HG03139 (cell line): Measurements from ENCODE around the gene USP20.
"Not testable (repeated sequence)": the region's sequence is repeated elsewhere in the genome, so short reads cannot be mapped to it uniquely, and the experiment has no call there.

Experiments
- ATAC-seq: cut with Tn5 transposase; IDR thresholded peaks from one replicate; pipeline ENCODE4 v1.9.1; 2021; ENCODE audit not compliant: unreplicated experiment

The USP20 gene

DNA sequence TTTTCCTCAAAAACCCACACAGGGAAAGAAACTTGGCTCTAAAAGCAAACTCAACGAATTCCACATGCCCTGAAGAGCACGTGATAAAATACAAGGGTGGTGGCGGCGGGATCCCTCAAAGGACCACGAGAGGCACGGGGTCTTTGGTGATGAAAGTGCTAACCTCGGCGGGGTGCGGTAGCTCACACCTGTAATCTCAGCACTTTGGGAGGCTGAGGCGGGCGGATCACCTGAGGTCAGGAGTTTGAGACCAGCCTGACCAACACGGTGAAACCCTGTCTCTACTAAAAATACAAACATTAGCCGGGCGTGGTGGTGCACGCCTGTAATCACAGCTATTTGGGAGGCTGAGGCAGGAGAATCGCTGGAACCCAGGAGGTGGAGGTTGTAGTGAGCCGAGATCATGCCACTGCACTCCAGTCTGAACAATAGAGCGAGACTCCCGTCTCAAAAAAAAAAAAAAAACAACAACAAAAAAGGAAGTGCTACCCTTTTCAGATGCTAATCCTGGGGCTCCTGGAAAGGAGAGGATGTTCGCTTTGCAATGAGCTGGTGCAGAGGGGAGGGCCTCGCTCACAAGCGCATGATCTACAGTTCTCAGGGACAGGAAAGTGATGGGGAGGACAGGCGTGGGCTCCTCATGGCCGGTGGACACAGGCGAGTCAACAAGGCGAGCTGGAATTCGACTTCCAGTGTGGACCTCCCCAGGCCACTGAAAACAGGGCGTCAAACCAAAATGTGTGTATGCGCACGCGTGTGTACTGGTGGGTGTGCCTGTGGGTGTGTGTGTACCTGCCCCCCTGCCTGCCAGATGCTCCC, 54.1 kb downstream of the USP20 start:
- ATAC-seq: no peak

DNA sequence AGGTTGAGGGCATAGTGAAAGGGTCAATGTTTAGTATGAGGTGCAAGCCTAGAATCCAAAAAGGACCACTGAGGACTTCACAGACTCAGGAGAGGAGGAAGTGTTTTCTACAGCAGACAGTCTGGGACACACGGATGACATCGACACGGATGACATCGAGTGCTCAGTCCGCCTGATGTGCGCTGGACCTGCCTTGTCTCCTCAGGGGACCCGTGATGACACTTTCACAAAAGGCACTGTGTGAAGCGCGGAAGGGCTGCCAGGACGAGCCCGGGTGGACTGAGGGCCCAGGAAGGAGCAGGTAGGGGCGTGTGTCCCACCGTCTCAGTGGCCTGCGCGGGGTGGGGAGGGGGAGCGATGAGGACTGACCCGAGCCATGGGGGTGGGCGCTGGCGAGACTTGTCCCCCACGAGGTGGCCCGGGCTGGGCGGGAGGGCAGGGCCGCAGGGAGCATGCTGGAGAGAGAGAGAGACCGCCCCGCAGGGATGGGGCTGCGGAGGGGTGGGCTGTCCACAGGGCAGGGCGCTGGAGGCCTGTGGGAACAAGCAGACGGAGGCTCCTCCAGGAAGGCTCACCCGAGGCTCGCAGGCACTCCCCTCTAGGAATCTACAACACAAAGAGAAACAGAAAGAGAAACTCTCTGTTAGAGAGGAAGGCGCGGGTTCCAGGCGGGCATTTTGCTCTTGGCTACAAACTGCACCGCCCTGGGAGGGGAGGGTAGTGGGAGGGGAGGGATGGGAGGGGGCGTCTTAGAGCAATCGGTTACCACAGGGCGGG, 54.9 kb downstream of the USP20 start:
- no peak for ATAC-seq

DNA sequence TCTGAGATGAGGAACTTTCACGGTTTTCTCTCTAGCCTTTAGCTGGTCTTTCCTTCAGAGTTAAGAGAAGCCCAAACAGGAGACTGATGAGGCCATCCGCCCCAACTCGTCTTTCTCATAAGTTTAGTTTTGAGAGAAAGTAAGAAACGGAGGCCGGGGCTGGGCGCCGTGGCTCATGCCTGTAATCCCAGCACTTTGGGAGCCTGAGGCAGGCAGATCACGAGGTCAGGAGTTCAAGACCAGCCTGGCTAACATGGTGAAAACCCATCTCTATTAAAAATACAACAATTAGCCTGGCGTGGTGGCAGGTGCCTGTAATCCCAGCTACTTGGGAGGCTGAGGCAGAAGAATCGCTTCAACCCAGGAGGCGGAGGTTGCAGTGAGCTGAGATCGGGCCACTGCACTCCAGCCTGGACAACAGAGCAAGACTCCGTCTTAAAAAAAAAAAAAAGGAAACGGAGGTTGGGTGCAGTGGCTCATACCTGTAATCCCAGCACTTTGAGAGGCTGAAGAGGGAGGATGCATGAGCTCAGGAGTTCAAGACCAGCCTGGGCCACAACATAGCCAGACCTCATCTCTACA, 55.6 kb downstream of the USP20 start:
- ATAC-seq: not testable (repeated sequence)

DNA sequence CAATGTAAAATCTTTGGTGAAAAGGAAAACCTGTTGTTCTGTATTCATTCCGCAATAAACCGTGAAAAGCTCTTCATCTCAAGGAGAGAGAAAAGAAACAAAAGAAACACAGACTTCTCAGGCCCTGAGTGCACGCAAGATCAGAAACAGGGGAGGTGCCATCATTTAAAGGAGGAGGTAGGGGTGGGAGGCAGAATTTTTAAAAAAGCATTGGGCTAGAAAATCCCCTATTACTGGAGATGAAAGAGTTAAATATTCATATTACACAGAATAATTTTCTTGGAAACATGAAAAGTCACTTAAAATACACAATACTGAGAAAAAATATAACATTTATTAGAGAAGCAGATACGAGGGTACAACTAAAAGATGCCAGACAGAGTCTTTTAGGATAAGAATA, 56.3 kb downstream of the USP20 start:
- ATAC-seq: no peak

DNA sequence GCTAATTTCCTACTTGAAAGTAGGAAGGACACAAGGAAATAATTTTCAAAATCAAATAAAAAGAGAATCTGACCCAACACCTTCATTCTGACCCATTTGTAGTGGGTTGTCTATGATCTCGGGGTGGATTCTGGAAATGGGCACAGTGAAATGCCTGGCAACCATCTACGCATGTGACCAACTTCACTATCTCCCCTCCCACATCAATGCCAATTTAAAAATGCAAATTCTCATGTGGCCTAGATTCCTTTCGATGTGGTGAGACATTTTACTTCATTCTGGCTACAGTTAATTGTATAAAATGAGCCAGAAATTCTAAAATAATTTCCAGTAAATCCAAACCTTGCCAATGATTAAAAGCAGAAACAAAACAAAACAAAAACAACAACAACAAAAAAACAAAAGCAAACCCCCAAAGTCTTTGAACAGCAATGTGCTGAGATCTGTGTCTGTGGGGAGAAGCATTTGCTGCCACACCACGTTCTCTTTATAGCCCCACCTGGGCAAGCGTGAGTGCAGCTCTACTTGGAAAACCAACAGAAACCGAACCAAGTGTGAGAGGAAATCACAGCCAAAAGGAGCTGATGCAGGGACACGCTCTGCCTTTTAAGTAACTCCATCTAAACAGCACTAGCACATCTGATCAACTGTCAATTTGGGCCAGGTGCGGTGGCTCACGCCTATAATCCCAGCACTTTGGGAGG, 59.0 kb downstream of the USP20 start:
- ATAC-seq: no peak

DNA sequence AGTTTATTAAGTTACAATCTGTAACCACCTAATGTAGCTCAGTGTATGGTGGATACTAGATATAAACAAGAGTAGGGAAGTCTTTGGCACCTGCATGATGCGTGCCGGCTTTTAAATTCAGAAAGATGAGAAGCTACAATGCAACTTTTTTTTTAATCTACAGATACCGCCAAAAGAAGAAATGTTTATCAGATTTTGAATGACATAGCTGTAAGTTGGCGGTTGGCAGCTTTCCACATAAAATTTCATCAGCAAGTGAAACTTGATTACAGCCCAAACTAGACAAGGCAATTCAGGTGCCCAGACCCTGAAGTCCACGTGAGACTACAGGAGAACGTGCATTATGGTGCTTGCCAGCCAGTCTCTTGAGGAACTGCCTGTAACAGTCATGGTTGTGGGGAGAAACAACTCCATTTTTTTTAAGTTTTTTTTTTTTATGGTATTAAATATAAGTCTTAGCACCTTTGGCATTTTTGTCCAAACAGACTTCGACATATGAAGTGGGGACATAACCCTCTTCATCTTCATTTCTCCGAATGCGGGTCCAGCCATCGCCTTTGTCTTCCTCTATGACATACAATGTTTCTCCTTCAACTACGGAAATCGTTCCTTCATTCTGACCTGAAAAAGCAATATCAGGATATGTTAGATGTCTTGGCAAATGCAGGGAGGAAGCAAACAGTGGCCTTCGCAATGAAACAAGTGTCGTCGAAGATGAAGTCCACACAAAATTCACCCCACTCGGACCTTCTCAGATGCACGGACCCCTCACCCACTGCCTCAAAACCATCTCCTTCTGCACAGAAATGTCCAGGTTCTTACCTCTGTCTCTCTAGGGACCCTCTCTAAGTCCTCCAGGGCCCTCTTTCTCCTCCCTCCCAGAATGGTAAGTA, 60.4 kb downstream of the USP20 start:
- ATAC-seq: no peak

DNA sequence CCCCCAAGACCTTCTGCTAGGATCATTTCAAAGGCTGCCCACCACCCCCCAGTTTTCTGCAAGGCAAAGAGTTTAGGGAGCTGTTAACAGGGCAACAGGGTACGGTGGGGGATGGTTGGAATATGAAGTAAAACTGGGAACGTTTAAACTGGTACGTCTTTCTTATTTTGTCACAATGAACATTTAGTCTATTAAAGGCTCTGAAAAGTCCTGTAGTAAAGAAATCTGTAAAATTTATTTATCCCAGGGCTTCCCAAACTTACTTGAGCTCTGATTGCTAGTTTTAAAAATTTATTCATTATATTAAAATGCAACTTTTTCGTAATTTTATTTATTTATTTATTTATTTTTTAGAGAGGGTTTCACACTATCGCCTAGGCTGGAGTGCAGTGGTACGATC, 62.0 kb downstream of the USP20 start:
- no peak for ATAC-seq

DNA sequence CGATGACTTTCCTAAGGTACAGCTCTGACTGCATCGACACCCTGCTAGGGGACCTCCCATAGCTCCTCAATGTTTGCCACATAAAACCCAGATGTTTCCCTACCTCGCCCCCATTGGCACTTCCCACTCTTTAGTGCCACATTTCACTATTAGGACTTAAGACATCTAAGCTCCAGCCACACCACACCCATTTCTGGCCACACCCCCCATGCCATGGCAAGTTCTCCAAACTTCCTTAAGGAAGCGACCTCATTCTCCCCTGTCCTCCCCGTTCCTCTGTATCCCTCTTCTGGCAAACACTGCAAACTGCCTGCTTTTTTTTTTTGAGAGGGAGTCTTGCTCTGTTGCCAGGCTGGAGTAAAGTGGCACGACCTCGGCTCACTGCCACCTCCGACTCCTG, 62.9 kb downstream of the USP20 start:
- ATAC-seq: no peak

DNA sequence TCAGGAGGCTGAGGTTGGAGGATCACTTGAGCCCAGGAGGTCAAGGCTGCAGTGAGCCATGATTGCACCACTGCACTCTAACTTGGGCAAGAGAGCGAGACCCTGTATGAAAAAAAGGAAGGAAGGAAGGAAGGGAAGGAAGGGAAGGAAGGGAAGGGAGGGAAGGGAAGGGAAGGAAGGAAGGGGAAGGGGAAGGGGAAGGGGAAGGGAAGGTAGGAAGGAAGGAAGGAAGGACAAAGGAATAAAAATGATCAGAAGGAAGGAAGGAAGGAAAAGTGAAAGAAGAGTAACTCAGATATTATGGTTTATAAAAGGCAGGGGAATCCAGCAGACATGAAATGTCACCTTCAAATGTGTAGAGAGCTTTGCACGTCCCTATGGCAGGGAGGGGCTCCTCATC, 64.4 kb downstream of the USP20 start:
- no peak for ATAC-seq

DNA sequence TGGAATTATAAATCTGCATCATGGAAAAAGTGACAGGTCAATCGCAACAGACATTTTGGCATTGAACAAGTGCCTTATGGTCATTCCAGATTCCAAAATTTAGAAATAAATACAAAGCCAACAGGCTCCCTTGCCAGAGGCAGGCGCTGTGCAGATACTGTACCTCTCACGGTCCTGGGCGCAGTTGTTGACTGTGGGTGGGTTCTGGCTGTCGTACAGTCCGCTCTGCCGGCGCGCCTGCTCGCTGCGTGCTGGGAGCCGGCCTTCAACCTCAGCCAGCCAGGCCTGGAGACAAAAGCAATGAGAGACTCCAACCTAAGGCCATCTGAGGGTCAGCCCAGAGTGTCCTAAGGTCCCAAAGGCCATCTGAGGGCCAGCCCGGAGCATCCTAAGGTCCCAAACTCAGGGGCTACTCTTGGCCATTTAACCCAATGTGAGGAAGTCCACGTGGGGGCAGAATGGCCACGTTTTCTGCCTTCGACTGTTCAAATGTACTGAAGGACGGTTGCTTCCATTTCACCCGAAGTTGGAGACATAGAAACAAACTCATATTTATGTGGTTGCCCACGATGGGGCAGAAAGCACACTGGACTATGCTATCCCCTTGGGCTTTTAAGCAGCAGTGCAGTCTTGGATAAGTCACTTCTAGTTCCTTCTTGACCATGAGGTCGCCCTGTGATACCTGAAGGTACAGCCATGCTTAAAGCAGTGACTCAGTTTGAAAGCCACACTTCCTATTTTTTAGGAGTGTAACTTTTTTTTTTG, 65.2 kb downstream of the USP20 start:
- no peak for ATAC-seq

DNA sequence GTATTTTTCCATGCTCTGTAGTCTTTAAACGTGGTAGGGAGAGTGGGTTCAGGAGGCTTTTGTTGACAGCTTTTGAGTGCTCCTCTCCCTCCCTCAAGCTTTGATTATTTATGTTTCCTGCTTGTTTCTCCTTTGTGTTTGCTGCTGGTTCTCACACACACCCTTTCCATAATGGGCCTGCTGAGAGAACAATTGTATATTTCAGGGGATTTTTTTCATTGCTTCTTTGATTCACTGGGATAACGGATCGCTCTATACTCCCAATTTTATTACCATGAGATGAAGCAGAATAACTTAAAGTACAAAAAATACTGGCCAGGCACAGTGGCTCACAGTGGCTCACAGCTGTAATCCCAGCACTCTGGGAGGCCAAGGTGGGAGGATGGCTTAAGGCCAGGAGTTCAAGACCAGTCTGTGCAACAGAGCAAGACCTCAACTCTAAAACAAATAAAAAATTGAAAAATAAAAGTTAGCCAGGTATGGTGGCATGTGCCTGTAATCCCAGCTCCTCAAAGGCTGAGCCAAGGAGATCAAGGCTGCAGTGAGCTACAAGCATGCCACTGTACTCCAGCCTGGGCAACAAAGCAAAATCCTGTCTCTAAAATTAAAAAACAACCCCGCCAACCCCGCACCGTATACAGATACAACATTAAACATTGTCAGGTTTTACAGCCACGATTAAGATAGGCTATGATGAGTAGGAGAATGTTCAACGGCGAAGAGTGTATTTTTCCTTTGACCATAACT, 66.9 kb downstream of the USP20 start:
- ATAC-seq: no peak

DNA sequence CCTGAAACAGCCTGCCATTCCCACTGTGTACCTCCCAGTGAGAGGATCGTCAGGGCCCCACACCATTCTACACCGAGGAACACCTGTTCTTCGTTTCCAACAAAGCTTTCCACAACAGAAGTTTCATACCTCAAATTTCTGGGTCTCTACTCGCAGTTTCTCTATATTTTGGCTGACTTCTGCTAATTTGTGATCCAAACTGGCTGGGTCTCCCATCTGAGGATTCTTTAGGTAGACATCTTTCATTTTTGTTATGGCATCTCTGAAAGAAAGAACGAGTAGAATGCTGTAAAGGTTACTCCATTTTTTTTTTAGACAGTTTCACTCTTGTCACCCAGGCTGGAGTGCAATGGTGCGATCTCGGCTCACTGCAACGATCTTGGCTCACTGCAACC, 67.5 kb downstream of the USP20 start:
- ATAC-seq: no peak

DNA sequence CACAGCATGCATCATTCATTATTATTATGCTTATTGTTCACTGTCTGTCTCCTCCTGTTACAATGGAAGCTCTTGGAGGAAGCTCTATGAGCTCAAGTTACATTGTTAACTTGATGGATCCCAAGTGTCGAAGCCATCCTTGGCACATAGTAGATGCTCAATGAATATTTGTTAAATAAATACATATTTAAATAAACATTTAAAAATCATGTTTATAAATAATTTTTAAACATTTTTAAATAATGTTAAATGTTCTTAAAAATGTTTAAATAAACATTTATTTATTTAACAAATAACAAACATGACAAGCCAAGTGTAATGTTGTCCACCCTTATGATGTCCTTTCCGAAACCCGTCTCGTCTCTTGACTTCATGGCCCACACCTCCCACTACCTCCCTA, 69.5 kb downstream of the USP20 start:
- ATAC-seq: no peak

DNA sequence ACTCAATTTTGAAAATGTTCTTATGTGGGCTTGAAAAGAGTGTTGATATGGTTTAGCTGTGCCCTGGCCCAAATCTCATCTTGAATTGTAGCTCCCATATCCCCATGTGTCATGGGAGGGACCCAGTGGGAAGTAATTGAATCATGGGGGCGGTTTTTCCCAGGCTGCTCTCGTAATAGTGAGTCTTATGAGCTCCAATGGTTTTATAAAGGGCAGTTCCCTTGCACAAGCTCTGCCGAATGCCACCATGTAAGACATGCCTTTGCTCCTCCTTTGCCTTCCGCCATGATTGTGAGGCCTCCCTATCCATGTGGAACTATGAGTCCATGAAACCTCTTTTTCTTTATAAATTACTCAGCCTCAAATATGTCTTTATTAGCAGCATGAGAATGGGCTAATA, 71.0 kb downstream of the USP20 start:
- no peak for ATAC-seq

DNA sequence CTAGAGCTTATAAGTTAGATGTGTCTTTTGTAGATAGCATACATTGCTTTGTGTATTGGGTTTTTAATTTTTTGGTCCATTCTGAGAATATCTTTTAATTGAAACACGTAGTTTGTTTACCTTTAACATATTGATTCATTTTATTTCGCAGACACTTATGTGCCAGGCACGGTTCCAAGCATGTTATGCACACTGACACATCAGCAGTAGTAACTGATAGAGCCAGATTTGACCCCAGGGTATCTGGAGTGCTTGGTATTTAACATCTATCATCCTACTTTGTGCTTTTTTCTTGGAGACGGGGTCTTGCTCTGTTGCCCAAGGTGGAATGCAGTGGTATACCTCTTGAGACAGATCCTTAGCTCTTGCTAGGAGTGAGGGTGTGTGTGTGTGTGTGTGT, 71.9 kb downstream of the USP20 start:
- no peak for ATAC-seq

DNA sequence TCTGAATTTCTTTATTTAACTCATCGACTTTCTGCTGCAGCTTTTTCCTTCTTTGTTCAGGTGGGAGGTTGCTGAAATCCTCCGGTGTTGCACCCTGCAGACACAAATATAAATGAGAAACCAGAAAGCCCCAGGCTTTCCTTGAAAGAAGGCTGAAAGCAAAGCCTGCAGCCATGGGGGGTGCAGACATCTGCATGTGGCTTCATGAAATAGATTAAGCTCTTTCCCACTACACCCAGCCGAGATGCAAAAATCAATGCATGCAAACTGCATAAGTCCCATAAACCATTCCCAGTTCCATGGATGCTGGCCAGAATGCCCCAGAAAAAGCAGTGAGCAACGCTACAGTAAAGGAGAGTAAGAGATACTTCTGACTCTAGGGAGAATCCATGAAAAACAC, 73.6 kb downstream of the USP20 start:
- ATAC-seq: no peak

DNA sequence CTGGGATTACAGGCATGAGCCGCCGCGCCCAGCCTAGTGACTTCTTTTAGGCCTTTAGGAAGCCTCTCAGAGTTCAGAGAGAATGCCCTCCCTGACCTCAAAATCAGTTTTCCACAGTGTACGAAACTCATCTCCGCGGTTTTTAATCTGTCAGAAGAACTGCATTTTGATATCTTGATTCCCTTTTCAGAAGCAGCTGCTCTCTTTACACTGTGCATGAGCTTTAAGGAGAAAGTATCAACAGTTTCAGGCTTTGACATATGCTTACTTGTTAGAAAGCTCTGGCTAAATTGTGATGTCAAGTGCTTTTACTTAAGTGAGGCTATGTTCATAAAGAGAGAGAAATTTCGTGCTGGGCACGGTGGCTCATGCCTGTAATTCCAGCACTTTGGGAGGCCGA, 74.6 kb downstream of the USP20 start:
- no peak for ATAC-seq

DNA sequence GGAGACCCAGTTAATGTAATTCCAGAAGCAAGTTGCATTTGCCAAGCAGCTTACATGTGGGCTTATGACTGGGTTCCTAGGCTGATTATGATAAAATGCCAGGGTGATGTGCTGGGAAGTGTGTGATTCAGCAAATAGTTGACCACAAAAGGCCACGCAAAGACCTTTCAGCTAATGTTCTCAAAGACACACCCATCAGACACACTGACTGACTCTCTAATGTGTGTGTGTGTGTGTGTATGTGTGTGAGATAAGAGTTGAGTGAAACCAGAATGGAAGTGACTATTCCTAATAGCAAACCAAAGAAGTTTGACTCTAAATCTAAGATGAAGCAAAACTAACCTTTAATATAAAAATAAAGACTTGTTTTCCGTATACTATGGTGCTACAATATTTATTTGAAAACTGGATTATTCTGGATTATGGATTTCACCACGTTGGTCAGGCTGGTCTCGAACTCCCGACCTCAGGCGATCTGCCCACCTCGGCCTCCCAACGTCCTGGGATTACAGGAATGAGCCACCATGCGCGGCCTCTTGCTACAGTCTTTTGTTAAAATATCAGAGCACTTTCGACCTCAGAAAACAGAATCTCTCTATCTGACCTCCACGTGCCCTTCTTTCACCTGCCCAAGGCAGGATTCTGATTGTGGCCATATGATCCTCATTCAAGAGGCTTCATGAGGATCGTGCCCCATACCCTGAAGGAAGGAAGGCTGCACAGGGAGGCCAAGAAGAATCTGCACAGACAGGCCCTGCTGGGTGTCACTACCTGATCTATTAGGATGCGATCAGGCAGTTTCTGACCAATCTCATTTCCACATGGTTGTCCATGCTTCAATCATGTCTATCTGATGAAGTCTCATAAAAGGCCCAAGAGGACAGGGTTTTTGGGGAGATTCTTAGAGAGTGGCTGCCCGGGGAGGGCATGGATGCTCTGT, 75.6 kb downstream of the USP20 start:
- no peak for ATAC-seq
